ENCODE data around the gene KHDC3L.

Gene KHDC3L, protein sequence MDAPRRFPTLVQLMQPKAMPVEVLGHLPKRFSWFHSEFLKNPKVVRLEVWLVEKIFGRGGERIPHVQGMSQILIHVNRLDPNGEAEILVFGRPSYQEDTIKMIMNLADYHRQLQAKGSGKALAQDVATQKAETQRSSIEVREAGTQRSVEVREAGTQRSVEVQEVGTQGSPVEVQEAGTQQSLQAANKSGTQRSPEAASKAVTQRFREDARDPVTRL

DNA sequence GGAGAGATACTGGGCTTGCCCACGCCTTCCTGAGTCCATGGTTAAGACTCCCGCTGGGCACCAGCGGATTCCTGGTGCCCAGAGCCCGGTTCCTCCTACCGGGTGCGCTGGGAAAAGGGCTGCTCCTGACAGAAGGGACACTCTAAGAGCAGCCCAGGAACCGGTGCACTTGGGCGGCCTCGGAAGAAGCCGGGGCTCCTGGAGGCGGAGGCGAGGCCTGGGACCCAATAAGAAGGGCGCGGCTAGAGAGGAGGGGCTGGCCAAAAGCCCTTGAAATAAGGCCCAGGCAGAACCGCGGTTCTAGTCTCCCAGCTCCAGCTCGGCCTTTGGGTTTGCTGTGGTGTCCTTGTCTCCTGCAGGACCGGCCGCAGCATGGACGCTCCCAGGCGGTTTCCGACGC, at the start of gene KHDC3L:
Gene KHDC3L (plus strand): TSS at position 301 of the 400 bp plus-strand sequence. CDS start 72 bp downstream, at position 373.
- Histone ChIP-seq H3K4me1 (ENCODE audit: control insufficient read depth, insufficient read depth, low read length) (no peaks in the 10 kb centered on the region), H3K4me3 (ENCODE audit: low read depth, low read length) (no peak within 1 kb of the TSS), H3K9me3 (ENCODE audit: control insufficient read depth, insufficient read depth, low read depth, low read length) (no peaks in the 10 kb centered on the region), H3K27ac (ENCODE audit: extremely low read depth, low read depth, low read length) (no peak within 1 kb of the TSS), H3K36me3 (ENCODE audit: control insufficient read depth in 2 of 2, insufficient read depth in 1 of 2, low read length in 2 of 2) (no peaks in the 10 kb centered on the region)
- ChIA-PET POLR2A (no interaction called here), CTCF (no interaction called here)
- no peak for TF ChIP-seq KLF8 (tag by site-specific recombination; IDR thresholded peaks at IDR 0.05)
- TF ChIP-seq HOXD13 (CRISPR knock-in tag; IDR thresholded peaks at IDR 0.05; ENCODE audit: borderline replicate concordance) = no peak
- TF ChIP-seq ZNF175 (tag by site-specific recombination; IDR thresholded peaks at IDR 0.05) = no peak
- no peak for TF ChIP-seq KLF1 (tag by site-specific recombination; IDR thresholded peaks at IDR 0.05)
- TF ChIP-seq, protein P1, sequence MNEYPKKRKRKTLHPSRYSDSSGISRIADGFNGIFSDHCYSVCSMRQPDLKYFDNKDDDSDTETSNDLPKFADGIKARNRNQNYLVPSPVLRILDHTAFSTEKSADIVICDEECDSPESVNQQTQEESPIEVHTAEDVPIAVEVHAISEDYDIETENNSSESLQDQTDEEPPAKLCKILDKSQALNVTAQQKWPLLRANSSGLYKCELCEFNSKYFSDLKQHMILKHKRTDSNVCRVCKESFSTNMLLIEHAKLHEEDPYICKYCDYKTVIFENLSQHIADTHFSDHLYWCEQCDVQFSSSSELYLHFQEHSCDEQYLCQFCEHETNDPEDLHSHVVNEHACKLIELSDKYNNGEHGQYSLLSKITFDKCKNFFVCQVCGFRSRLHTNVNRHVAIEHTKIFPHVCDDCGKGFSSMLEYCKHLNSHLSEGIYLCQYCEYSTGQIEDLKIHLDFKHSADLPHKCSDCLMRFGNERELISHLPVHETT (tag by site-specific recombination; IDR thresholded peaks at IDR 0.05) = no peak
- TF ChIP-seq, protein P2, sequence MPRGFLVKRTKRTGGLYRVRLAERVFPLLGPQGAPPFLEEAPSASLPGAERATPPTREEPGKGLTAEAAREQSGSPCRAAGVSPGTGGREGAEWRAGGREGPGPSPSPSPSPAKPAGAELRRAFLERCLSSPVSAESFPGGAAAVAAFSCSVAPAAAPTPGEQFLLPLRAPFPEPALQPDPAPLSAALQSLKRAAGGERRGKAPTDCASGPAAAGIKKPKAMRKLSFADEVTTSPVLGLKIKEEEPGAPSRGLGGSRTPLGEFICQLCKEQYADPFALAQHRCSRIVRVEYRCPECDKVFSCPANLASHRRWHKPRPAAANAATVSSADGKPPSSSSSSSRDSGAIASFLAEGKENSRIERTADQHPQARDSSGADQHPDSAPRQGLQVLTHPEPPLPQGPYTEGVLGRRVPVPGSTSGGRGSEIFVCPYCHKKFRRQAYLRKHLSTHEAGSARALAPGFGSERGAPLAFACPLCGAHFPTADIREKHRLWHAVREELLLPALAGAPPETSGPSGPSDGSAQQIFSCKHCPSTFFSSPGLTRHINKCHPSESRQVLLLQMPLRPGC (tag by site-specific recombination; IDR thresholded peaks at IDR 0.05) = no peak
- TF ChIP-seq KLF16 (tag by site-specific recombination; IDR thresholded peaks at IDR 0.05) = no peak
- TF ChIP-seq ZNF416 (tag by site-specific recombination; IDR thresholded peaks at IDR 0.05) = no peak
- TF ChIP-seq, protein P3, sequence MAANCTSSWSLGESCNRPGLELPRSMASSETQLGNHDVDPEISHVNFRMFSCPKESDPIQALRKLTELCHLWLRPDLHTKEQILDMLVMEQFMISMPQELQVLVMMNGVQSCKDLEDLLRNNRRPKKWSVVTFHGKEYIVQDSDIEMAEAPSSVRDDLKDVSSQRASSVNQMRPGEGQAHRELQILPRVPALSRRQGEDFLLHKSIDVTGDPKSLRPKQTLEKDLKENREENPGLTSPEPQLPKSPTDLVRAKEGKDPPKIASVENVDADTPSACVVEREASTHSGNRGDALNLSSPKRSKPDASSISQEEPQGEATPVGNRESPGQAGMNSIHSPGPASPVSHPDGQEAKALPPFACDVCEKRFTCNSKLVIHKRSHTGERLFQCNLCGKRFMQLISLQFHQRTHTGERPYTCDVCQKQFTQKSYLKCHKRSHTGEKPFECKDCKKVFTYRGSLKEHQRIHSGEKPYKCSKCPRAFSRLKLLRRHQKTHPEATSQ (tag by site-specific recombination; IDR thresholded peaks at IDR 0.05) = no peak
- TF ChIP-seq ZNF585B (tag by site-specific recombination; IDR thresholded peaks at IDR 0.05) = no peak
- TF ChIP-seq HOXC10 (CRISPR knock-in tag; IDR thresholded peaks at IDR 0.05) = no peak
- TF ChIP-seq ZNF571 (tag by site-specific recombination; IDR thresholded peaks at IDR 0.05) = no peak
- no peak for TF ChIP-seq ZNF426 (tag by site-specific recombination; IDR thresholded peaks at IDR 0.05)
- no peak for TF ChIP-seq ZIC2 (tag by site-specific recombination; IDR thresholded peaks at IDR 0.05)
- no peak for TF ChIP-seq ZNF777 (tag by site-specific recombination; IDR thresholded peaks at IDR 0.05; ENCODE audit: borderline replicate concordance)
- TF ChIP-seq, protein P4, sequence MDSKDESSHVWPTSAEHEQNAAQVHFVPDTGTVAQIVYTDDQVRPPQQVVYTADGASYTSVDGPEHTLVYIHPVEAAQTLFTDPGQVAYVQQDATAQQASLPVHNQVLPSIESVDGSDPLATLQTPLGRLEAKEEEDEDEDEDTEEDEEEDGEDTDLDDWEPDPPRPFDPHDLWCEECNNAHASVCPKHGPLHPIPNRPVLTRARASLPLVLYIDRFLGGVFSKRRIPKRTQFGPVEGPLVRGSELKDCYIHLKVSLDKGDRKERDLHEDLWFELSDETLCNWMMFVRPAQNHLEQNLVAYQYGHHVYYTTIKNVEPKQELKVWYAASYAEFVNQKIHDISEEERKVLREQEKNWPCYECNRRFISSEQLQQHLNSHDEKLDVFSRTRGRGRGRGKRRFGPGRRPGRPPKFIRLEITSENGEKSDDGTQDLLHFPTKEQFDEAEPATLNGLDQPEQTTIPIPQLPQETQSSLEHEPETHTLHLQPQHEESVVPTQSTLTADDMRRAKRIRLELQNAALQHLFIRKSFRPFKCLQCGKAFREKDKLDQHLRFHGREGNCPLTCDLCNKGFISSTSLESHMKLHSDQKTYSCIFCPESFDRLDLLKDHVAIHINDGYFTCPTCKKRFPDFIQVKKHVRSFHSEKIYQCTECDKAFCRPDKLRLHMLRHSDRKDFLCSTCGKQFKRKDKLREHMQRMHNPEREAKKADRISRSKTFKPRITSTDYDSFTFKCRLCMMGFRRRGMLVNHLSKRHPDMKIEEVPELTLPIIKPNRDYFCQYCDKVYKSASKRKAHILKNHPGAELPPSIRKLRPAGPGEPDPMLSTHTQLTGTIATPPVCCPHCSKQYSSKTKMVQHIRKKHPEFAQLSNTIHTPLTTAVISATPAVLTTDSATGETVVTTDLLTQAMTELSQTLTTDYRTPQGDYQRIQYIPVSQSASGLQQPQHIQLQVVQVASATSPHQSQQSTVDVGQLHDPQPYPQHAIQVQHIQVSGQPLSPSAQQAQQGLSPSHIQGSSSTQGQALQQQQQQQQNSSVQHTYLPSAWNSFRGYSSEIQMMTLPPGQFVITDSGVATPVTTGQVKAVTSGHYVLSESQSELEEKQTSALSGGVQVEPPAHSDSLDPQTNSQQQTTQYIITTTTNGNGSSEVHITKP (tag by site-specific recombination; IDR thresholded peaks at IDR 0.05) = no peak
- no peak for TF ChIP-seq ZNF121 (tag by site-specific recombination; IDR thresholded peaks at IDR 0.05)
- no peak for TF ChIP-seq ZNF140 (tag by site-specific recombination; IDR thresholded peaks at IDR 0.05)
- no peak for TF ChIP-seq SP7 (tag by site-specific recombination; IDR thresholded peaks at IDR 0.05)
